ENCODE results near the gene WDR59. TPM values are rescaled to one million over a fixed set of nuclear protein-coding genes. Genes with fewer than 3 reads are reported as not detected.

The WDR59 gene
- total and polyA plus RNA-seq, 9 of the 15 experiments (the other 6 are each of a cell fraction or from before 2014, with no cell fraction given), result 12.7 to 126 (median 34.7) TPM

GRCh38 chr16:74944466-74944865 lies 40.5 kb downstream of the WDR59 start:
- DNase-seq (ENCODE audit: extremely low read depth in 1 of 4, low spot score in 3 of 4) (no peak), ATAC-seq (no peak), FAIRE-seq (no peak)
- ChIA-PET CTCF (ENCODE audit: low intra/inter-chr PET ratio) (no interaction called here), POLR2A (interaction anchor here (0.8 kb wide), 1 partner anchor 12 kb away, joined by 3 read pairs; no protein-coding TSS in a partner anchor)
- no peak overlapping the region for H3K9ac ChIP-seq (ENCODE audit: insufficient read depth in 1 of 2, low read depth in 2 of 2, low read length in 2 of 2)
- no peak overlapping the region for H3K4me2 ChIP-seq (ENCODE audit: insufficient read depth, low read length)
- H3K4me1 ChIP-seq (replicated peaks in 1 of 2; ENCODE audit: control insufficient read depth in 2 of 2, insufficient read depth in 2 of 2, low read length in 2 of 2), result no peaks in the 10 kb centered on the region
- no peak overlapping the region for H3K27ac ChIP-seq (ENCODE audit: extremely low read depth, low read depth, low read length)
- no peaks in the 10 kb centered on the region for H3K79me2 ChIP-seq (ENCODE audit: control insufficient read depth, insufficient read depth, low read length)
- H2AFZ ChIP-seq (ENCODE audit: low read depth, low read length), result no peak overlapping the region
- H3K9me3 ChIP-seq (replicated peaks; ENCODE audit: control insufficient read depth, insufficient read depth, low read depth, low read length), result no peaks in the 10 kb centered on the region
- intact Hi-C loops (cut with micrococcal nuclease) (no loop called here), in situ Hi-C loops (cut with MboI) (no loop called here)
- H3K9me1 ChIP-seq (ENCODE audit: control insufficient read depth, insufficient read depth, low read length), result no peaks in the 10 kb centered on the region
- 88% methylated on average over 6 of the region's 6 CpGs for WGBS (ENCODE audit: insufficient coverage, low coverage, missing lambda C conversion rate)
- no peaks in the 10 kb centered on the region for H3K27me3 ChIP-seq (ENCODE audit: control insufficient read depth in 2 of 2, insufficient read depth in 2 of 2, low read length in 2 of 2)
- no peaks in the 10 kb centered on the region for H4K20me1 ChIP-seq (replicated peaks; ENCODE audit: control insufficient read depth, insufficient read depth, low read length)
- TF ChIP-seq MTF1 (CRISPR knock-in tag; IDR thresholded peaks at IDR 0.05; ENCODE audit: borderline replicate concordance) (no peak), SRSF1 (IDR thresholded peaks at IDR 0.05; ENCODE audit: low read depth, low read length) (no peak), FOXK1 (CRISPR knock-in tag; IDR thresholded peaks at IDR 0.05; ENCODE audit: borderline replicate concordance) (no peak), PKNOX1 (IDR thresholded peaks at IDR 0.05) (no peak), NELFE (IDR thresholded peaks at IDR 0.05; ENCODE audit: insufficient read depth, insufficient read length) (no peak), ZNF384 (IDR thresholded peaks at IDR 0.05; ENCODE audit: low read depth, low read length) (no peak), POLR2G (IDR thresholded peaks at IDR 0.05; ENCODE audit: low read depth, low read length) (no peak)
- BruUV-seq (replicated peaks), result no TSS peak
- peaks cover 65% of the 10 kb centered on the region for H3K36me3 ChIP-seq (ENCODE audit: control insufficient read depth, insufficient read depth, low read length)
- H3K4me3 ChIP-seq, result no peak overlapping the region
